H9 (cell line): ENCODE data around the gene ASIC3. TPM values are rescaled to one million over a fixed set of nuclear protein-coding genes. Genes with fewer than 3 reads are reported as not detected.

Experiments used
- DNase-seq: peaks from one replicate; pipeline ENCODE4 v3.0.0-alpha.2; 2017
- H2AFZ ChIP-seq: one replicate; pipeline ENCODE4 v1.6.1; 2013; ENCODE audit warnings: mild to moderate bottlenecking, low read length, control low read depth, moderate library complexity
- H2AK5ac ChIP-seq: 2 replicates; pipeline ENCODE4 v1.6.1; 2013; ENCODE audit warnings: low read length, control low read depth, mixed read lengths; ENCODE audit not compliant: insufficient read length
- H2BK120ac ChIP-seq: one replicate; pipeline ENCODE4 v1.6.1; 2013; ENCODE audit warnings: low read depth, mild to moderate bottlenecking, low read length, control low read depth, inconsistent platforms; ENCODE audit not compliant: poor library complexity, severe bottlenecking
- H2BK12ac ChIP-seq: 2 replicates; pipeline ENCODE4 v1.6.1; 2013; ENCODE audit warnings: low read length, control low read depth, mixed read lengths, low read depth; ENCODE audit not compliant: insufficient read length
- H2BK15ac ChIP-seq: 2 replicates; pipeline ENCODE4 v1.6.1; 2013; ENCODE audit warnings: low read depth, low read length, control low read depth
- H2BK20ac ChIP-seq: one replicate; pipeline ENCODE4 v1.6.1; 2013; ENCODE audit warnings: low read depth, mild to moderate bottlenecking, low read length, control low read depth, inconsistent platforms; ENCODE audit not compliant: poor library complexity, severe bottlenecking
- H2BK5ac ChIP-seq: 2 replicates; pipeline ENCODE4 v1.6.1; 2013; ENCODE audit warnings: low read length, control low read depth, mixed read lengths; ENCODE audit not compliant: insufficient read length
- H3K14ac ChIP-seq: 2 replicates; pipeline ENCODE4 v1.6.1; 2013; ENCODE audit warnings: low read length, control low read depth; ENCODE audit not compliant: insufficient read depth
- H3K18ac ChIP-seq: 2 replicates; pipeline ENCODE4 v1.6.1; 2013; ENCODE audit warnings: low read depth, mild to moderate bottlenecking, mixed read lengths, low read length, control low read depth; ENCODE audit not compliant: insufficient read length
- H3K23ac ChIP-seq: 2 replicates; pipeline ENCODE4 v1.6.1; 2013; ENCODE audit warnings: low read length, control low read depth, mixed read lengths, low read depth; ENCODE audit not compliant: insufficient read length
- H3K23me2 ChIP-seq: 2 replicates; pipeline ENCODE4 v1.6.1; 2013; ENCODE audit warnings: low read depth, mild to moderate bottlenecking, mixed read lengths, low read length, control low read depth; ENCODE audit not compliant: insufficient read length, poor library complexity, severe bottlenecking
- H3K27ac ChIP-seq: 2 replicates; pipeline ENCODE4 v1.5.1; 2013; ENCODE audit warnings: low read length, control low read depth, mixed read lengths, low read depth; ENCODE audit not compliant: insufficient read length
- H3K27me3 ChIP-seq: 2 replicates; pipeline ENCODE4 v1.6.1; 2013; ENCODE audit warnings: low read length, control low read depth, inconsistent platforms; ENCODE audit not compliant: insufficient read depth
- H3K4ac ChIP-seq: 2 replicates; pipeline ENCODE4 v1.6.1; 2013; ENCODE audit warnings: low read depth, mild to moderate bottlenecking, control low read depth, inconsistent platforms, low read length, moderate library complexity
- H3K4me1 ChIP-seq: 2 replicates; pipeline ENCODE4 v1.6.1; 2013; ENCODE audit warnings: low read length, control low read depth, inconsistent platforms; ENCODE audit not compliant: insufficient read depth
- H3K4me2 ChIP-seq: 2 replicates; pipeline ENCODE4 v1.6.1; 2013; ENCODE audit warnings: low read length, control low read depth, mixed read lengths; ENCODE audit not compliant: insufficient read length, insufficient read depth
- H3K56ac ChIP-seq: 2 replicates; pipeline ENCODE4 v1.6.1; 2013; ENCODE audit warnings: low read depth, mild to moderate bottlenecking, mixed read lengths, low read length, control low read depth; ENCODE audit not compliant: insufficient read length
- H3K79me1 ChIP-seq: 2 replicates; pipeline ENCODE4 v1.6.1; 2013; ENCODE audit warnings: low read depth, mild to moderate bottlenecking, moderate library complexity, low read length, control low read depth, inconsistent platforms; ENCODE audit not compliant: insufficient read depth, poor library complexity, severe bottlenecking
- H3K79me2 ChIP-seq: 2 replicates; pipeline ENCODE4 v1.6.1; 2013; ENCODE audit warnings: low read length, control low read depth, inconsistent platforms; ENCODE audit not compliant: insufficient read depth
- H3K9ac ChIP-seq: 2 replicates; pipeline ENCODE4 v1.6.1; 2013; ENCODE audit warnings: low read length, control low read depth, mixed read lengths; ENCODE audit not compliant: insufficient read length; ENCODE audit errors: extremely low read depth
- H3K9me3 ChIP-seq: one replicate; pipeline ENCODE4 v1.6.1; 2013; ENCODE audit warnings: low read depth, low read length, inconsistent platforms; ENCODE audit not compliant: control insufficient read depth
- H3T11ph ChIP-seq: one replicate; pipeline ENCODE4 v1.6.1; 2013; ENCODE audit warnings: mild to moderate bottlenecking, low read length, control low read depth, inconsistent platforms
- H4K20me1 ChIP-seq: one replicate; pipeline ENCODE4 v1.6.1; 2013; ENCODE audit not compliant: control insufficient read depth, insufficient read length, insufficient read depth
- H4K5ac ChIP-seq: 2 replicates; pipeline ENCODE4 v1.6.1; 2013; ENCODE audit warnings: low read depth, mild to moderate bottlenecking, mixed read lengths, low read length, control low read depth; ENCODE audit not compliant: insufficient read length
- H4K8ac ChIP-seq: replicated peaks from 2 replicates; pipeline ENCODE4 v1.6.1; 2013; ENCODE audit warnings: low read length, control low read depth, mixed read lengths, low read depth; ENCODE audit not compliant: insufficient read length
- H4K91ac ChIP-seq: 2 replicates; pipeline ENCODE4 v1.6.1; 2013; ENCODE audit warnings: low read depth, mild to moderate bottlenecking, moderate library complexity, mixed read lengths, low read length, control low read depth; ENCODE audit not compliant: insufficient read length
- H3K27ac Mint-ChIP-seq, 3 experiments: 2 replicates in 2 of 3; 3 replicates in 1 of 3; pipeline ENCODE4 v1.8.0; 2020 to 2021; ENCODE audit warnings: mixed read lengths in 3 of 3, mild to moderate bottlenecking in 1 of 3, moderate library complexity in 1 of 3
- H3K27me3 Mint-ChIP-seq: 2 replicates; pipeline ENCODE4 v1.8.0; 2021; ENCODE audit warnings: low read depth, mild to moderate bottlenecking, moderate library complexity, mixed read lengths
- H3K36me3 Mint-ChIP-seq, 3 experiments: 2 replicates in 2 of 3; 3 replicates in 1 of 3; pipeline ENCODE4 v1.8.0; 2020 to 2021; ENCODE audit warnings: low read depth in 3 of 3, mixed read lengths in 3 of 3; ENCODE audit not compliant: insufficient read depth in 1 of 3
- H3K4me1 Mint-ChIP-seq, 2 experiments: 2 replicates each; pipeline ENCODE4 v1.8.0; 2020; ENCODE audit warnings: mixed read lengths in 2 of 2
- H3K4me3 Mint-ChIP-seq, 2 experiments: 2 replicates in 1 of 2; 3 replicates in 1 of 2; pipeline ENCODE4 v1.8.0; 2020 to 2021; ENCODE audit warnings: mild to moderate bottlenecking in 2 of 2, mixed read lengths in 2 of 2, moderate library complexity in 1 of 2
- H3K9me3 Mint-ChIP-seq, 2 experiments: 2 replicates in 1 of 2; 3 replicates in 1 of 2; pipeline ENCODE4 v1.8.0; 2020; ENCODE audit warnings: mild to moderate bottlenecking in 2 of 2, mixed read lengths in 2 of 2, moderate library complexity in 1 of 2
- CTCF ChIP-seq: fragments of 200-600 bp; sonication (generic); conservative IDR thresholded peaks from 3 replicates; pipeline ENCODE4 v1.8.0; 2021; ENCODE audit warnings: antibody characterized with exemption, mild to moderate bottlenecking
- whole genome bisulfite sequencing: extraction: QIAGEN DNeasy Blood & Tissue Kit; methylation state at CpG from one replicate; pipeline ENCODE4 v1.1.7; 2013; ENCODE audit warnings: missing lambda C conversion rate, low lambda C conversion rate, mixed read lengths; ENCODE audit not compliant: insufficient read length; ENCODE audit errors: extremely low coverage; 5-methylcytosine and 5-hydroxymethylcytosine counted together
- total RNA-seq: library from RNA; stranded (reverse); gene quantifications from 2 replicates; pipeline ENCODE4 v1.2.1, GENCODE V29; 2021

Gene ASIC3
- total RNA-seq, 1 experiment from 2014 or later: 1.7 TPM

GRCh38 chr7:151086802-151087244, 38.5 kb downstream of the ASIC3 start:
- Histone ChIP-seq H3K9me3 (no peaks in the 10 kb centered on the region), H2BK5ac (no peak overlapping the region), H2BK12ac (no peak overlapping the region), H3K27me3 (no peaks in the 10 kb centered on the region; the same call in 1 of the 2 replicates), H3K79me1 (peaks cover 4% of the 10 kb centered on the region), H3K4ac (no peak overlapping the region), H2BK120ac (no peak overlapping the region), H3K79me2 (peaks cover 4% of the 10 kb centered on the region; the same call in 1 of the 2 replicates), H2AFZ (no peak overlapping the region), H3K9ac (peak overlapping the region; percentile 29), H3K14ac (peak overlapping the region; percentile 78), H2AK5ac (no peak overlapping the region), H4K8ac (no peak overlapping the region), H4K91ac (no peak overlapping the region), H3K56ac (no peak overlapping the region), H3K23ac (no peak overlapping the region), H3K4me2 (peak overlapping the region; percentile 47), H3K23me2 (peaks cover 20% of the 10 kb centered on the region), H3T11ph (no peak overlapping the region), H2BK20ac (no peak overlapping the region), H3K18ac (no peak overlapping the region), H4K20me1 (no peaks in the 10 kb centered on the region), H3K27ac (no peak overlapping the region), H3K4me1 (peaks cover 2% of the 10 kb centered on the region; the same call in 1 of the 2 replicates), H4K5ac (no peak overlapping the region), H2BK15ac (no peak overlapping the region)
- TF ChIP-seq CTCF: no peak
- Mint-ChIP-seq H3K9me3 (no peaks in the 10 kb centered on the region; a peak in 1 of 5 replicates), H3K27me3 (peaks cover 15% of the 10 kb centered on the region), H3K4me3 (peak overlapping the region; percentile 84 to 93), H3K27ac (peak overlapping the region in 1 of 3 experiments; percentile 90; a peak in 1 of 7 replicates), H3K4me1 (peaks cover 44 to 49% of the 10 kb centered on the region in 2 experiments), H3K36me3 (peaks cover 0 to 18% (median 3%) of the 10 kb centered on the region in 3 experiments; a peak in 4 of 7 replicates)
- WGBS: no CpG with 5 or more reads among the region's 56 CpGs
- no peak for DNase-seq
